Esophagus muscularis mucosa (tissue), 4 donors: ENCODE results near the gene TAF5L.

Experiments used
- CTCF ChIP-seq, 3 experiments: fragments of 200-600 bp in 2 of 3; fragments of 450-650 bp in 1 of 3; sonication (generic) in 2 of 3; IDR thresholded peaks; one replicate each; pipeline ENCODE4 v1.5.1; 2017 to 2019; ENCODE audit warnings: antibody characterized with exemption in 3 of 3, mild to moderate bottlenecking in 2 of 3, moderate library complexity in 1 of 3
- EP300 ChIP-seq: sonication (generic); formaldehyde crosslinking; IDR thresholded peaks from one replicate; pipeline ENCODE4 v1.6.1; 2017; ENCODE audit warnings: antibody characterized with exemption
- POLR2AphosphoS5 ChIP-seq, 2 donors: sonication (generic); formaldehyde crosslinking; IDR thresholded peaks; one replicate each; pipeline ENCODE4 v1.6.1; 2017; ENCODE audit warnings: antibody characterized with exemption in 2 of 2

DNA sequence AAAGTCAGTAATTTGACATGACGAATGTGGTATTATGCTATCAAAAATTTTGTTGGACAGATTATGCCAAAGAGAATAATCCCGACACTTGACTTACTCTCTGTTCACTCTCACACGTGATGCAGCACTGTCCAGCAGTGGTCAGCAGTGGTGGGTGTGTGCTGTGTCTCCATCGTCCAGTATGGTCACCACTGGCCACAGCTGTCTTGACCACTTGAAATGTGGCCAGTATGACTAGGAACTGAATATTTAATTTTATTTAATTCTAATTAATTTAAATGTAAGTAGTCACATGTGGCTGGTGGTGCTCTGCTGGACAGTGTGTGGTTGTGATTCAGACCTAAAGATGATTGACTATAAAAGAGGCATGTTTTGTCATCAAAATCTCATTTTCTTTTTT, 24.1 kb upstream of the TAF5L start:
- TF ChIP-seq CTCF (IDR thresholded peaks at IDR 0.05), result no peak
- no peak for TF ChIP-seq POLR2AphosphoS5 (IDR thresholded peaks at IDR 0.05)
- TF ChIP-seq EP300, result no peak
